Gastrocnemius medialis (tissue), 4 donors: ENCODE results near the gene PCK2. TPM values are rescaled to one million over a fixed set of nuclear protein-coding genes. Genes with fewer than 3 reads are reported as not detected.

Experiments
- ATAC-seq, 2 donors: fragments of 150-250 bp; one replicate each; pipeline ENCODE4 v1.9.1; 2016
- DNase-seq, 2 donors: peaks; one replicate each; pipeline ENCODE4 v3.0.0-alpha.2; 2019
- H3K27ac ChIP-seq, 4 donors: fragments of 200-600 bp; sonication (generic); 1 replicate in 1 of 4; 2 replicates in 3 of 4; pipeline ENCODE4 v1.5.1; 2016 to 2018; ENCODE audit warnings: mild to moderate bottlenecking in 2 of 4, moderate library complexity in 1 of 4
- H3K27me3 ChIP-seq, 3 donors: fragments of 200-600 bp; sonication (generic) in 2 of 3; 1 replicate in 1 of 3; 2 replicates in 2 of 3; pipeline versions ENCODE4 v1.5.1 to v1.6.0; 2016 to 2019; ENCODE audit warnings: mild to moderate bottlenecking in 1 of 3, moderate library complexity in 1 of 3
- H3K36me3 ChIP-seq, 2 donors: fragments of 200-600 bp; sonication (generic) in 1 of 2; one replicate each; pipeline ENCODE4 v1.5.1; 2017 to 2018
- H3K4me1 ChIP-seq, 2 donors: fragments of 200-600 bp; sonication (generic) in 1 of 2; one replicate each; pipeline ENCODE4 v1.5.1; 2016 to 2017; ENCODE audit warnings: mild to moderate bottlenecking in 2 of 2
- H3K4me3 ChIP-seq, 4 donors: fragments of 200-600 bp; sonication (generic) in 3 of 4; 1 replicate in 1 of 4; 2 replicates in 3 of 4; pipeline ENCODE4 v1.5.1; 2016 to 2019; ENCODE audit warnings: mild to moderate bottlenecking in 2 of 4
- H3K9me3 ChIP-seq, 3 donors: fragments of 200-600 bp; sonication (generic) in 2 of 3; 1 replicate in 1 of 3; 2 replicates in 2 of 3; pipeline ENCODE4 v1.5.1; 2016 to 2019
- POLR2A ChIP-seq, 2 donors: fragments of 450-650 bp; IDR thresholded peaks; one replicate each; pipeline ENCODE4 v1.6.1; 2017; ENCODE audit warnings: antibody characterized with exemption in 2 of 2, mild to moderate bottlenecking in 2 of 2, moderate library complexity in 2 of 2
- in situ Hi-C, 4 donors: fragments of 200-750 bp; cut with MboI; loops; one replicate each; pipeline versions ENCODE4 v1.15.0 to v1.8.0; 2017; ENCODE audit warnings: low sequenced_read_pairs in 4 of 4
- intact Hi-C: fragments of 100-400 bp; cut with DNase I; formaldehyde crosslinking; loops from one replicate; pipeline ENCODE4 v1.15.1; 2023; ENCODE audit warnings: low total_unique reads
- total RNA-seq, 4 donors: library from RNA; depleted of rRNA; stranded (reverse); fragments of >200 nt; gene quantifications; one replicate each; pipeline versions ENCODE4 v1.1.0 to v1.2.3, GENCODE V29; 2016
- TF ChIP-seq, protein P1 (sequence below), 5 experiments: fragments of 450-650 bp in 3 of 5; fragments of 200-600 bp in 2 of 5; sonication (generic) in 2 of 5; IDR thresholded peaks in 4 of 5; conservative IDR thresholded peaks in 1 of 5; 1 replicate in 4 of 5; 2 replicates in 1 of 5; pipeline ENCODE4 v1.5.1; 2016 to 2019; ENCODE audit warnings: antibody characterized with exemption in 5 of 5, mild to moderate bottlenecking in 3 of 5, moderate library complexity in 3 of 5

The PCK2 gene
- total RNA-seq, 4 donors from 2014 or later = 1.9 to 9.8 (median 3.6) TPM

DNA sequence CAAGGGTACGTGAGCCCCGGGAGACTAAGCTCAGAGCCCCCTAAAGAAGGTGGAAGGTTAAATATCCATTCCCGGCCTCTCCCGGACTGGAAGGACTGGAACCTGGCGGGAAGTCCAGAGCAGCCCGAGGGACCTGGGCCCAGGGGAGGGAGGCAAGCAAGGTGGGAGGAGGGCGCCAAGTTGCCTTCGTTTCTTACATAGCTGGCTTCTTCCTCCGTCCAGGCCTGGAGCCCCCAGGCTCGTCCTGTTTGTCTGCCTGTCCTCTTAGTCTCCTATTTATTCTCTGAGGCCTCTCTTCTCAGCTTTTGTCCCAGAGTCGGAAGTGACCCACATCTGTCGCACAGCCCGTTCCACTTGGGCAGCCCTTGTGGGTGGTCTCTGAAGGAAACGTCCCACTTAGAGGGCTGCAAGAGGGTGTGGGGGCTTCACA lies 745 bp downstream of the PCK2 start:
- H3K9me3 ChIP-seq = no peaks in the 10 kb centered on the region
- intact Hi-C loops (loop anchor here (2.0 kb wide), 2 partner anchors 20 to 66 kb away; partner anchors contain the start of genes DCAF11, IRF9 and NRL), in situ Hi-C loops (loop anchor here in 1 of 4 donors (5.0 kb wide), 1 partner anchor 38 kb away; no protein-coding TSS in a partner anchor)
- ATAC-seq (no peak), DNase-seq (no peak)
- H3K36me3 ChIP-seq = no peaks in the 10 kb centered on the region
- H3K4me1 ChIP-seq = peaks cover 10 to 14% of the 10 kb centered on the region in 2 donors
- H3K27me3 ChIP-seq = no peaks in the 10 kb centered on the region
- peak overlapping the region; percentile 75 to 97 (median 90) for H3K4me3 ChIP-seq
- H3K27ac ChIP-seq = peak overlapping the region; percentile 83 to 88 (median 88)
- TF ChIP-seq, protein P1, sequence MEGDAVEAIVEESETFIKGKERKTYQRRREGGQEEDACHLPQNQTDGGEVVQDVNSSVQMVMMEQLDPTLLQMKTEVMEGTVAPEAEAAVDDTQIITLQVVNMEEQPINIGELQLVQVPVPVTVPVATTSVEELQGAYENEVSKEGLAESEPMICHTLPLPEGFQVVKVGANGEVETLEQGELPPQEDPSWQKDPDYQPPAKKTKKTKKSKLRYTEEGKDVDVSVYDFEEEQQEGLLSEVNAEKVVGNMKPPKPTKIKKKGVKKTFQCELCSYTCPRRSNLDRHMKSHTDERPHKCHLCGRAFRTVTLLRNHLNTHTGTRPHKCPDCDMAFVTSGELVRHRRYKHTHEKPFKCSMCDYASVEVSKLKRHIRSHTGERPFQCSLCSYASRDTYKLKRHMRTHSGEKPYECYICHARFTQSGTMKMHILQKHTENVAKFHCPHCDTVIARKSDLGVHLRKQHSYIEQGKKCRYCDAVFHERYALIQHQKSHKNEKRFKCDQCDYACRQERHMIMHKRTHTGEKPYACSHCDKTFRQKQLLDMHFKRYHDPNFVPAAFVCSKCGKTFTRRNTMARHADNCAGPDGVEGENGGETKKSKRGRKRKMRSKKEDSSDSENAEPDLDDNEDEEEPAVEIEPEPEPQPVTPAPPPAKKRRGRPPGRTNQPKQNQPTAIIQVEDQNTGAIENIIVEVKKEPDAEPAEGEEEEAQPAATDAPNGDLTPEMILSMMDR (IDR thresholded peaks at IDR 0.05 in 4 of 5, conservative IDR thresholded peaks at IDR 0.05 in 1 of 5) = no peak
- no peak for TF ChIP-seq POLR2A (IDR thresholded peaks at IDR 0.05)

DNA sequence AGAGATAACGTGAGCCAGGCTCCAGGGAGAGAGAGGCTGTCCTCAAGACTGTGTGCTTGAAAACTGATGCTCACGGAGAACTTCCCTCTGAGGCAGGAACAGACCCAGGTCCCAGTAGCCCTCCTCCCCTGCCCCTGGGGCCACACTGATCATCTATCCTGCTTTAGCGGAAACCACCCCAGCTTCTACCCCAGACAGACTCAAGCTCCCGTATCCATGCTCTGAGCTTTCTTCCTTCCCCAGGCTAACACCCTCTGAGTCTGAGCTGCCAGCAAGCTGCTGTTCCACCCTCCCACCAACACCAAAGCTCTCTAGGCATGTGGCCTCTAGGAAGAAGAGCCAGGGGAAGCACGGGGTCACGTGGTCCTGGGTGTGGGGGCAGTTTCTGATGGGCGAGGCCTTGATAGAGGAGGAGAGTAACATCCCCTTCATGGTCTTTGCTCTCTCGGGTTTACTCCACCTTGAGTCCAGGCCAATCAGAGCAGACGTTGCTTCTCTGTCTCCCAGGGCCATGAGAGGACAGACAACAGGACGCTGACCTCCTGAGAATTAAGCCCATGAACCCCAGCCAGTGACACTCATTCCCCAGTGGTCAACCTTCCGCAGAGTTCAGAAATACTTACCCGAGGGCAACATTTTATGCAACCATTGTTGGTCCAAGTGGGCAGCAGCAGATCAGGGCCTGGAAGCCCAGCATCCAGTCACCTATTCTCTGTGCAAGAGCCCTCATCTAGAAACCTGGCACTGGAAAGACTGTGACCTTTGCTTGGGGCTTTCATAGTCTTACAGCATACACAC lies 1.4 kb downstream of the PCK2 start:
- peak overlapping the region; percentile 75 to 97 (median 90) for H3K4me3 ChIP-seq
- H3K4me1 ChIP-seq = peaks cover 10 to 14% of the 10 kb centered on the region in 2 donors
- intact Hi-C loops (loop anchor here (2.0 kb wide), 2 partner anchors 19 to 65 kb away; partner anchors contain the start of genes DCAF11, IRF9 and NRL), in situ Hi-C loops (no loop called here)
- H3K27me3 ChIP-seq = no peaks in the 10 kb centered on the region
- H3K27ac ChIP-seq = peak overlapping the region; percentile 83 to 88 (median 88)
- TF ChIP-seq, protein P1 (IDR thresholded peaks at IDR 0.05 in 4 of 5, conservative IDR thresholded peaks at IDR 0.05 in 1 of 5) = no peak
- no peak for TF ChIP-seq POLR2A (IDR thresholded peaks at IDR 0.05)
- no peaks in the 10 kb centered on the region for H3K9me3 ChIP-seq
- H3K36me3 ChIP-seq = no peaks in the 10 kb centered on the region
- peak in 1 of 2 donors; percentile 37 for DNase-seq
- no peak for ATAC-seq

DNA sequence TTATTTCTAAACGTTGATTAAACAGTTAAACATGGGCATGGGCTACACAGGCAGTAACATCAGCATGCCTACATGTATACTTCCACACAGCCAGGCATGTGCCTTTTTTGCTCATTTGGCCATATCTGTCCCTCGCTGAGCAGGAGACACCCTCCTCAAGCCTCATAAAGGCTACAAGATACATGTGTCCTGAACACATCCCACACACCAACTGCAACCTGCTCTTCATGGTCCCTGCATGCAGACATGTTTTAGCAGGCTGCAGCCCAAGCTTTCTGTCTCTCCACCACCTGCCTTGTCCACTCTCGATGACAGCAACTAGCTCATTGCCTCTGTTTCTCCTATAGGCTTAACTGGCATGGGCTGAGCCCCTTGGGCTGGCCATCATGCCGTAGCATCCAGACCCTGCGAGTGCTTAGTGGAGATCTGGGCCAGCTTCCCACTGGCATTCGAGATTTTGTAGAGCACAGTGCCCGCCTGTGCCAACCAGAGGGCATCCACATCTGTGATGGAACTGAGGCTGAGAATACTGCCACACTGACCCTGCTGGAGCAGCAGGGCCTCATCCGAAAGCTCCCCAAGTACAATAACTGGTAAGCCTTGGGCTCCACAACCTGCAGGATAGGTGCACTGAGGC lies 2.6 kb downstream of the PCK2 start:
- intact Hi-C loops (no loop called here), in situ Hi-C loops (no loop called here)
- peaks cover 10 to 14% of the 10 kb centered on the region in 2 donors for H3K4me1 ChIP-seq
- TF ChIP-seq POLR2A (IDR thresholded peaks at IDR 0.05) = no peak
- TF ChIP-seq, protein P1 (IDR thresholded peaks at IDR 0.05 in 4 of 5, conservative IDR thresholded peaks at IDR 0.05 in 1 of 5) = no peak
- no peak for DNase-seq
- H3K27ac ChIP-seq = no peak overlapping the region
- no peaks in the 10 kb centered on the region for H3K27me3 ChIP-seq
- no peak overlapping the region for H3K4me3 ChIP-seq
- H3K9me3 ChIP-seq = no peaks in the 10 kb centered on the region
- H3K36me3 ChIP-seq = no peaks in the 10 kb centered on the region
- no peak for ATAC-seq

DNA sequence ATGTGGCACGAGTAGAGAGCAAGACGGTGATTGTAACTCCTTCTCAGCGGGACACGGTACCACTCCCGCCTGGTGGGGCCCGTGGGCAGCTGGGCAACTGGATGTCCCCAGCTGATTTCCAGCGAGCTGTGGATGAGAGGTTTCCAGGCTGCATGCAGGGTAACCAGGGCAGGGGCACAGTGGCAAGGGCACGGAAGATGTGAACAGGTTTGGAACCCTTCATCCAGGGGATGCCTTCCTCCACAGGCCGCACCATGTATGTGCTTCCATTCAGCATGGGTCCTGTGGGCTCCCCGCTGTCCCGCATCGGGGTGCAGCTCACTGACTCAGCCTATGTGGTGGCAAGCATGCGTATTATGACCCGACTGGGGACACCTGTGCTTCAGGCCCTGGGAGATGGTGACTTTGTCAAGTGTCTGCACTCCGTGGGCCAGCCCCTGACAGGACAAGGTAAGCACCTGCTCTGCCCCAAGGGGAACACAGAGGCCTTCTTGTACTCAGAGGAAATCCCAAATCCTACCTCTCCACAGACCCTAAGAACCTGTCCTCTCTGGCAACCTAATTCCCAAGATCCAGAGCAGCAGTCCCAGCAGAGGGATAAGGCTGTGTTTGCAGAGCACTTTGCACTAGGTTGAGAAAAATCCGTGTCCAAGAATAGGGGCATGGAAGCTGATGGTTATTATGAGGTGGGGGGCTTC lies 4.3 kb downstream of the PCK2 start:
- no peak for TF ChIP-seq POLR2A (IDR thresholded peaks at IDR 0.05)
- Histone ChIP-seq H3K36me3 (no peaks in the 10 kb centered on the region), H3K4me1 (peaks cover 10 to 13% of the 10 kb centered on the region in 2 donors), H3K27ac (no peak overlapping the region), H3K9me3 (no peaks in the 10 kb centered on the region), H3K27me3 (no peaks in the 10 kb centered on the region), H3K4me3 (no peak overlapping the region)
- in situ Hi-C loops (no loop called here), intact Hi-C loops (no loop called here)
- no peak for ATAC-seq
- no peak for DNase-seq
